SK-N-SH treated with all-trans-retinoic acid at 6 μM for 48 hours (cell line): ENCODE measurements around the gene CNNM1.

Experiments used
- CREB5 ChIP-seq: fragments of 250-450 bp; sonication (Bioruptor Pico); IDR thresholded peaks from 2 replicates; pipeline ENCODE4 v1.5.1; 2020; ENCODE audit warnings: low read depth, mild to moderate bottlenecking, moderate library complexity
- CSDC2 ChIP-seq: fragments of 250-450 bp; sonication (Bioruptor Pico); IDR thresholded peaks from 2 replicates; pipeline ENCODE4 v1.5.0; 2020; ENCODE audit warnings: mild to moderate bottlenecking, moderate library complexity
- CSRNP3 ChIP-seq: fragments of 250-450 bp; sonication (Bioruptor Pico); IDR thresholded peaks from 2 replicates; pipeline ENCODE4 v1.5.1; 2021; ENCODE audit warnings: mild to moderate bottlenecking, moderate library complexity
- ESRRG ChIP-seq: fragments of 250-450 bp; sonication (Bioruptor Pico); IDR thresholded peaks from 2 replicates; pipeline ENCODE4 v1.6.1; 2021; ENCODE audit warnings: mild to moderate bottlenecking
- GLIS3 ChIP-seq: fragments of 250-450 bp; sonication (Bioruptor Pico); IDR thresholded peaks from 2 replicates; pipeline ENCODE4 v1.5.0; 2020; ENCODE audit warnings: mild to moderate bottlenecking, moderate library complexity
- ISL1 ChIP-seq: fragments of 250-450 bp; sonication (Bioruptor Pico); IDR thresholded peaks from 2 replicates; pipeline ENCODE4 v2.1.2; 2022; ENCODE audit warnings: mild to moderate bottlenecking, moderate library complexity
- PATZ1 ChIP-seq: fragments of 250-450 bp; sonication (Bioruptor Pico); IDR thresholded peaks from 2 replicates; pipeline ENCODE4 v1.8.0; 2020; ENCODE audit warnings: mild to moderate bottlenecking, moderate library complexity, borderline replicate concordance
- RARB ChIP-seq: fragments of 250-450 bp; sonication (Bioruptor Pico); IDR thresholded peaks from 2 replicates; pipeline ENCODE4 v1.8.0; 2021; ENCODE audit warnings: mild to moderate bottlenecking, moderate library complexity
- SNAI2 ChIP-seq: fragments of 250-450 bp; sonication (Bioruptor Pico); IDR thresholded peaks from 2 replicates; pipeline ENCODE4 v1.5.0; 2020; ENCODE audit warnings: mild to moderate bottlenecking, moderate library complexity
- TOX ChIP-seq: fragments of 250-450 bp; sonication (Bioruptor Pico); IDR thresholded peaks from 2 replicates; pipeline ENCODE4 v1.8.0; 2021; ENCODE audit warnings: mild to moderate bottlenecking, moderate library complexity, borderline replicate concordance
- ZFP3 ChIP-seq: fragments of 250-450 bp; sonication (Bioruptor Pico); IDR thresholded peaks from 2 replicates; pipeline ENCODE4 v1.5.0; 2020; ENCODE audit warnings: mild to moderate bottlenecking, moderate library complexity
- ZFP30 ChIP-seq: fragments of 450-650 bp; formaldehyde crosslinking; IDR thresholded peaks from 2 replicates; pipeline ENCODE4 v1.5.0; 2022; ENCODE audit warnings: mild to moderate bottlenecking, moderate library complexity

- TF ChIP-seq ESRRG (CRISPR knock-in tag) (no peak), ZFP30 (no peak), CSRNP3 (CRISPR knock-in tag) (no peak), PATZ1 (no peak), CSDC2 (no peak), TOX (CRISPR knock-in tag) (no peak), ISL1 (CRISPR knock-in tag) (no peak), GLIS3 (CRISPR knock-in tag) (no peak), SNAI2 (no peak), CREB5 (CRISPR knock-in tag) (no peak), ZFP3 (CRISPR knock-in tag) (no peak), RARB (CRISPR knock-in tag) (no peak)
These were observed 31.8 kb downstream of the CNNM1 start for GRCh38 chr10:99360934-99361333.
